Prostate gland (tissue), 2 donors: ENCODE results near the gene TM2D1. TPM values are rescaled to one million over a fixed set of nuclear protein-coding genes. Genes with fewer than 3 reads are reported as not detected.

ENCODE experiments used
- DNase-seq: peaks from one replicate; pipeline ENCODE4 v3.0.0-alpha.2; 2019; ENCODE audit warnings: low spot score
- H3K27ac ChIP-seq, 2 donors: fragments of 200-600 bp; sonication (generic); 2 replicates each; pipeline ENCODE4 v1.5.1; 2017 to 2019
- H3K27me3 ChIP-seq: fragments of 200-600 bp; sonication (generic); replicated peaks from 2 replicates; pipeline ENCODE4 v1.5.1; 2019; ENCODE audit not compliant: insufficient read depth
- H3K36me3 ChIP-seq, 2 donors: fragments of 200-600 bp; sonication (generic); 1 replicate in 1 of 2; 2 replicates in 1 of 2; pipeline versions ENCODE4 v1.5.1 to v1.8.1; 2017 to 2019
- H3K4me1 ChIP-seq: fragments of 200-600 bp; sonication (generic); replicated peaks from 2 replicates; pipeline ENCODE4 v1.5.1; 2019
- H3K4me3 ChIP-seq, 2 donors: fragments of 200-600 bp; sonication (generic); 2 replicates each; pipeline ENCODE4 v1.5.1; 2017 to 2019
- H3K9me3 ChIP-seq: fragments of 200-600 bp; sonication (generic); 2 replicates; pipeline ENCODE4 v1.5.1; 2017
- CTCF ChIP-seq, 4 experiments: fragments of 200-600 bp in 2 of 4; fragments of 450-650 bp in 2 of 4; sonication (generic) in 2 of 4; IDR thresholded peaks; 1 replicate in 3 of 4; 2 replicates in 1 of 4; pipeline ENCODE4 v1.5.1; 2016 to 2019; ENCODE audit warnings: antibody characterized with exemption in 4 of 4, mild to moderate bottlenecking in 2 of 4, moderate library complexity in 2 of 4
- POLR2A ChIP-seq: fragments of 450-650 bp; IDR thresholded peaks from one replicate; pipeline ENCODE4 v1.6.1; 2016; ENCODE audit warnings: antibody characterized with exemption, mild to moderate bottlenecking
- POLR2AphosphoS5 ChIP-seq: sonication (generic); formaldehyde crosslinking; IDR thresholded peaks from one replicate; pipeline ENCODE4 v1.6.1; 2017; ENCODE audit warnings: antibody characterized with exemption
- WGBS: methylation state at CpG from one replicate; pipeline ENCODE4 v1.1.5; 2018; 5-methylcytosine and 5-hydroxymethylcytosine counted together
- intact Hi-C: fragments of 100-400 bp; cut with DNase I; formaldehyde crosslinking; loops from one replicate; pipeline ENCODE4 v1.14.2; 2022
- total RNA-seq, 2 donors: library from RNA; depleted of rRNA; stranded (reverse); fragments of >200 nt; gene quantifications; one replicate each; pipeline ENCODE4 v1.1.0, GENCODE V29; 2016

The TM2D1 gene
- total RNA-seq, 2 donors from 2014 or later, result 59.6 to 86.9 TPM

DNA sequence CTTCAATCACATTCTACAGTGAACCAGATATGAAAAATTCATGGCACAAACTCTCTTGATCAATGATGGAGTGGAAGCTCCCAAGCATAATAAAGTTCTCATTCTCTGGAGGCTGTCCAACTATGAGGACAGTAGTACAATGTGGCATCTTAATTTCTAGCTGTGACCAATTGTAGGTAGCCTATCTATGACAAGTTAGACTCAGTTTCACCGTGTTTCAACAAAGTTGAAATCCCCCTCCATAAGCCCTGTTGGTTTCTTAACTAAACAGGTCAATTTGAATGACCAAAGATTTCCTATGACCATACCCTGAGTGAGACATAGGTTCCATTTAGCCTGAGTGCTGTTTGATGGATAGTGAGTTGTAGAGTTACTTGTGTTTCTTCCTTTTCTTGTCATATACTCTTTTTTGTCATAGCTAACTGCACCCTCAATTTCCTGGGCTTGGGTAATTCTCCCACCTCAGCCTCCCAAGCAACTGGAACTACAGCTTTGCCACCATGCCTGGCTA is 29.1 kb upstream of the TM2D1 start:
- TF ChIP-seq POLR2AphosphoS5 (no peak), POLR2A (no peak), CTCF (IDR thresholded peaks at IDR 0.05) (no peak)
- Histone ChIP-seq H3K27me3 (no peaks in the 10 kb centered on the region), H3K4me3 (no peak overlapping the region), H3K36me3 (no peaks in the 10 kb centered on the region), H3K9me3 (no peaks in the 10 kb centered on the region), H3K27ac (no peak overlapping the region), H3K4me1 (no peaks in the 10 kb centered on the region)
- intact Hi-C loops, result no loop called here
- DNase-seq, result no peak
- WGBS, result 93% methylated on average over 1 of the region's 1 CpG

DNA sequence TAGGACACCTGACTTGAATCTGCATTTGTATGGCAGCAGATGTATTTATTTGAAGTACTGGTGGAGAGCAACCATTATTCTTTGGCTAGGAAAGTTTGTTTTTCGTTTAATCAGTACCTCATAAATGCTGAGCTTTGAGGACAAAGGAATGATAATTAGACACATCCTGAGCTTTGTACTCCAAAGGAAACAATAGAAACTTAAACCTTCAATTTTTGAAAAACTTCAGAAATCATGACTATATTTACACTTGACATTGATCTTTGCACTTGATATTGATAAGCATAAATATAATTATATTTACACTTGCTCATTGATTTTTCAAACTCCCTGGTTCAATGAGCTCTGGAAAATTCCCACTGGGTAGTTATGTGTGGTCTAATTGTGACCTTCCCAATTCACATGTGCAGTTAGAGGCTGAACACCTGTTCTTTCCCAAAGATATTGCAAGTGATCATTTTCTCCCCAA is 28.0 kb upstream of the TM2D1 start:
- Histone ChIP-seq H3K9me3 (no peaks in the 10 kb centered on the region), H3K27me3 (no peaks in the 10 kb centered on the region), H3K27ac (no peak overlapping the region), H3K4me3 (no peak overlapping the region), H3K36me3 (no peaks in the 10 kb centered on the region), H3K4me1 (no peaks in the 10 kb centered on the region)
- 13% methylated on average over 1 of the region's 1 CpG for WGBS
- no peak for DNase-seq
- TF ChIP-seq POLR2A (no peak), POLR2AphosphoS5 (no peak), CTCF (IDR thresholded peaks at IDR 0.05) (no peak)
- intact Hi-C loops, result no loop called here

- 98% methylated on average over 2 of the region's 2 CpGs for WGBS
- H3K9me3 ChIP-seq, result no peaks in the 10 kb centered on the region
- H3K27me3 ChIP-seq, result no peaks in the 10 kb centered on the region
- no peaks in the 10 kb centered on the region for H3K4me1 ChIP-seq
- TF ChIP-seq CTCF (IDR thresholded peaks at IDR 0.05), result no peak
- TF ChIP-seq POLR2A, result no peak
- TF ChIP-seq POLR2AphosphoS5, result no peak
- intact Hi-C loops, result no loop called here
- no peaks in the 10 kb centered on the region for H3K36me3 ChIP-seq
- no peak for DNase-seq
- no peak overlapping the region for H3K4me3 ChIP-seq
- no peak overlapping the region for H3K27ac ChIP-seq
Measured at GRCh38 chr1:61749574-61749973, 24.6 kb upstream of the TM2D1 start.

DNA sequence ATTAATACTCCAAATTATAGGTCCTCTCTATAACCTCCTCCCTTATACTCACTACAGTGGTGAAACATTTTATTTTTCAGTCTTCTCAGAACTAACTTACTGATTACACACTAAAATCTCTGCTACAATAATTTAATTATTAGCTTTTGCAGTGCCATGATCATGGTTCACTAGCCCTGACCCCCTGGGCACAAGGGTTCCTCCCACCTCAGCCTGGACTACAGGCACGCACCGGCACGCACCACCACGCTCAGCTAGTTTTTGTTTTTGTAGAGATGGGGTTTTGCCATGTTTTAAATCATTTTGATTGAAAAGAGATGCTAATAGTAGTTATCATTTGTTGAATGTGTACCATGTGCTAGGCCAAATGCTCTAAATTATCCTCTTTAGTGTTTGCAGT is 23.6 kb upstream of the TM2D1 start:
- Histone ChIP-seq H3K36me3 (no peaks in the 10 kb centered on the region), H3K27me3 (no peaks in the 10 kb centered on the region), H3K27ac (no peak overlapping the region), H3K4me3 (no peak overlapping the region), H3K4me1 (no peaks in the 10 kb centered on the region), H3K9me3 (no peaks in the 10 kb centered on the region)
- WGBS, result 99% methylated on average over 4 of the region's 4 CpGs
- intact Hi-C loops, result no loop called here
- DNase-seq, result no peak
- TF ChIP-seq POLR2A, result no peak
- TF ChIP-seq POLR2AphosphoS5, result no peak
- no peak for TF ChIP-seq CTCF (IDR thresholded peaks at IDR 0.05)

DNA sequence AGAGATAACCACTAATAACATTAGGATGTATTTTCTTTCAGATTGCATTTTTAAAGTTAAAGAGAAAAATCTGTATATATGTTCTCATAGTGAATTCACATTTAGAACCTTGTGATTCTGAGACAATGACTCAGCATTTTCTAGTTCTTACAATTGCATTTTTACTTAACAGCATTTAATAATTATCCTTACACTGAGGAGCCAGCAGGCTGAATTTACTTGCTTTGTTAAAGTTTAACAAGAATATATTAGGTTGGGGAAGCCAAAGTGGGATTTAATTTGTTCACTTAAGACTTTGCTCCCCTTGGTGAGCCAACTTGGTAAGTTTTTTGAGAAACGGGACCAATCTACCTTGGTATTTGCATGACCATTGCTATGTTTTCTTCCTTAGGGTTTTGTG is 21.9 kb upstream of the TM2D1 start:
- Histone ChIP-seq H3K27ac (no peak overlapping the region), H3K27me3 (no peaks in the 10 kb centered on the region), H3K4me3 (no peak overlapping the region), H3K36me3 (no peaks in the 10 kb centered on the region), H3K4me1 (no peaks in the 10 kb centered on the region), H3K9me3 (no peaks in the 10 kb centered on the region)
- WGBS, result 20% methylated on average over 1 of the region's 1 CpG
- intact Hi-C loops, result no loop called here
- TF ChIP-seq CTCF (IDR thresholded peaks at IDR 0.05) (no peak), POLR2AphosphoS5 (no peak), POLR2A (no peak)
- DNase-seq, result no peak
